Ramos (cell line): ENCODE measurements around the gene CFAP20.

Source experiments
- in situ Hi-C: fragments of 300-500 bp; cut with MboI; formaldehyde crosslinking; loops from one replicate; pipeline ENCODE4 v1.14.3; 2022; ENCODE audit warnings: low sequenced_read_pairs; ENCODE audit not compliant: unreplicated experiment

CFAP20 gene

GRCh38 chr16:58125781-58126335, 3.3 kb downstream of the CFAP20 start:
- in situ Hi-C loops, result no loop called here

- in situ Hi-C loops, result no loop called here
These were observed 4.1 kb downstream of the CFAP20 start for GRCh38 chr16:58125041-58125440.

GRCh38 chr16:58124601-58124915, 4.6 kb downstream of the CFAP20 start:
- in situ Hi-C loops, result no loop called here

- in situ Hi-C loops, result no loop called here
These were observed 5.1 kb downstream of the CFAP20 start for GRCh38 chr16:58123896-58124600.

GRCh38 chr16:58121132-58121531, 8.0 kb downstream of the CFAP20 start:
- in situ Hi-C loops, result no loop called here

- in situ Hi-C loops, result no loop called here
These were observed 8.9 kb downstream of the CFAP20 start for GRCh38 chr16:58120234-58120633.

- in situ Hi-C loops, result no loop called here
These were observed 9.7 kb downstream of the CFAP20 start for GRCh38 chr16:58119509-58119845.

GRCh38 chr16:58118801-58119508, 10.2 kb downstream of the CFAP20 start:
- in situ Hi-C loops, result no loop called here

GRCh38 chr16:58116529-58116928, 12.7 kb downstream of the CFAP20 start:
- in situ Hi-C loops, result no loop called here

GRCh38 chr16:58116081-58116480, 13.1 kb downstream of the CFAP20 start:
- in situ Hi-C loops, result no loop called here

- in situ Hi-C loops, result no loop called here
These were observed 14.1 kb downstream of the CFAP20 start for GRCh38 chr16:58114827-58115825.

GRCh38 chr16:58111302-58111627, 17.9 kb downstream of the CFAP20 start:
- in situ Hi-C loops, result no loop called here

GRCh38 chr16:58110571-58111301, 18.4 kb downstream of the CFAP20 start:
- in situ Hi-C loops, result no loop called here

GRCh38 chr16:58109881-58110280, 19.3 kb downstream of the CFAP20 start:
- in situ Hi-C loops, result no loop called here

GRCh38 chr16:58109330-58109729, 19.9 kb downstream of the CFAP20 start:
- in situ Hi-C loops, result no loop called here

- in situ Hi-C loops, result no loop called here
These were observed 21.5 kb downstream of the CFAP20 start for GRCh38 chr16:58107709-58108108.

- in situ Hi-C loops, result no loop called here
These were observed 22.0 kb downstream of the CFAP20 start for GRCh38 chr16:58107228-58107627.

GRCh38 chr16:58105631-58106030, 23.6 kb downstream of the CFAP20 start:
- in situ Hi-C loops, result no loop called here

- in situ Hi-C loops, result no loop called here
These were observed 26.4 kb downstream of the CFAP20 start for GRCh38 chr16:58102665-58103392.

GRCh38 chr16:58099956-58100300, 29.3 kb downstream of the CFAP20 start:
- in situ Hi-C loops, result no loop called here
